Testis (tissue), 3 donors: Measurements from ENCODE around the gene EHMT1. TPM values are rescaled to one million over a fixed set of nuclear protein-coding genes. Genes with fewer than 3 reads are reported as not detected.

Source experiments
- DNase-seq: peaks from one replicate; pipeline ENCODE4 v3.0.0-alpha.2; 2019
- H3K27ac ChIP-seq, 2 donors: fragments of 200-600 bp; sonication (generic); one replicate each; pipeline ENCODE4 v1.5.1; 2019
- H3K27me3 ChIP-seq: fragments of 200-600 bp; sonication (generic); one replicate; pipeline ENCODE4 v1.5.1; 2019
- H3K36me3 ChIP-seq: fragments of 200-600 bp; sonication (generic); one replicate; pipeline ENCODE4 v1.5.1; 2017; ENCODE audit warnings: low read depth; ENCODE audit errors: missing control alignments
- H3K4me1 ChIP-seq: fragments of 200-600 bp; sonication (generic); one replicate; pipeline ENCODE4 v1.5.1; 2019
- H3K4me3 ChIP-seq, 2 donors: fragments of 200-600 bp; sonication (generic); one replicate each; pipeline ENCODE4 v1.5.1; 2017 to 2019
- H3K9me3 ChIP-seq: fragments of 200-600 bp; sonication (generic); one replicate; pipeline ENCODE4 v1.5.1; 2017
- POLR2A ChIP-seq: fragments of 450-650 bp; IDR thresholded peaks from one replicate; pipeline ENCODE4 v1.6.1; 2017; ENCODE audit warnings: antibody characterized with exemption, mild to moderate bottlenecking, moderate library complexity
- WGBS, 2 donors: methylation state at CpG; one replicate each; pipeline ENCODE4 v1.1.5; 2018; 5-methylcytosine and 5-hydroxymethylcytosine counted together
- intact Hi-C: fragments of 100-400 bp; cut with DNase I; formaldehyde crosslinking; loops from one replicate; pipeline ENCODE4 v1.15.1; 2023; ENCODE audit warnings: low total_unique reads
- polyA plus RNA-seq: library from polyadenylated mRNA; stranded (reverse); fragments of 350-450 nt; fragmentation: Illumina TruSeq; extraction: RNeasy Lipid Tissue Mini Kit (QIAGEN cat#74804); gene quantifications from one replicate; pipeline ENCODE4 v1.2.3, GENCODE V29; 2014; ENCODE audit warnings: low read depth, low replicate concordance; ENCODE audit not compliant: insufficient read depth
- total RNA-seq, 2 donors: library from RNA; depleted of rRNA; stranded (reverse); fragments of >200 nt; gene quantifications; one replicate each; pipeline ENCODE4 v1.2.3, GENCODE V29; 2016
- TF ChIP-seq, protein P1 (sequence below), 3 experiments: fragments of 450-650 bp in 2 of 3; fragments of 200-600 bp in 1 of 3; sonication (generic) in 1 of 3; IDR thresholded peaks; one replicate each; pipeline ENCODE4 v1.5.1; 2016 to 2019; ENCODE audit warnings: antibody characterized with exemption in 3 of 3, mild to moderate bottlenecking in 2 of 3, moderate library complexity in 1 of 3

Gene EHMT1
- total and polyA plus RNA-seq, 3 donors from 2014 or later: 116 to 207 (median 193) TPM

DNA sequence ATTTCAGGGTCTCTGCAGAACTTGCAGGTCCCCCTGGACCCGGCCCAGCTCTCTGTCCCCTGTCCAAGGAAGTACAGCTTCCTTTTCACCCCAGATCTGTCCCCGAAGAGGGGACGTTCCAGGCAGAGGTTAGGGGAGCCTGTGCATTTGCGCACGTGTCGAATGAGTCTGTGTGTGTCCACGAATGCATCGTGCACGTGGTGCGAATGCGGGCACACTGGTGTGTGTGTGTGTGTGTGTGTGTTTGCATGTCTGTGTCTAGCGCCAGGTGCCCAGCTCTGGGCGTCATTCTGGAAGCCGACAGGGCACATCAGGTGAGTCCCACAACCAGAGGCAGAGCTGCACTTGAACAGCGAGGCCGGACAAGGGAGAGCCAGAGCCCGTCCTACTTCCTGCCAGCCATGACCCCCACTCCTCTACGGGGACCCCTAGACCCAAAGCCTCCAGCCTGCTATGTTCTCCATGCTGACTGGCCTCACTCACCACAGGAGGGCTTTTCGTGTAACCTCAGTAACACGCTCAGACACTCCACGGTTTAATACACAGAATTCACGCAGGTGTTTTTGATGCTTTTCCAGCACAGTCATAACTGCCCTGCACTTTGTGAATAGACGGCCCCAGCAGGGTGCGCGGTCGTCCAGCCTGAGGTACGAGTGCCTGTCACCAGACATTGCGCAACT, 217.5 kb downstream of the EHMT1 start:
- Histone ChIP-seq H3K27ac (no peak overlapping the region), H3K4me1 (no peaks in the 10 kb centered on the region), H3K27me3 (no peaks in the 10 kb centered on the region), H3K4me3 (no peak overlapping the region), H3K9me3 (no peaks in the 10 kb centered on the region), H3K36me3 (no peaks in the 10 kb centered on the region)
- 88 to 91% methylated on average over 27 to 28 of the region's 28 CpGs for WGBS, 2 donors
- TF ChIP-seq POLR2A: no peak
- TF ChIP-seq, protein P1, sequence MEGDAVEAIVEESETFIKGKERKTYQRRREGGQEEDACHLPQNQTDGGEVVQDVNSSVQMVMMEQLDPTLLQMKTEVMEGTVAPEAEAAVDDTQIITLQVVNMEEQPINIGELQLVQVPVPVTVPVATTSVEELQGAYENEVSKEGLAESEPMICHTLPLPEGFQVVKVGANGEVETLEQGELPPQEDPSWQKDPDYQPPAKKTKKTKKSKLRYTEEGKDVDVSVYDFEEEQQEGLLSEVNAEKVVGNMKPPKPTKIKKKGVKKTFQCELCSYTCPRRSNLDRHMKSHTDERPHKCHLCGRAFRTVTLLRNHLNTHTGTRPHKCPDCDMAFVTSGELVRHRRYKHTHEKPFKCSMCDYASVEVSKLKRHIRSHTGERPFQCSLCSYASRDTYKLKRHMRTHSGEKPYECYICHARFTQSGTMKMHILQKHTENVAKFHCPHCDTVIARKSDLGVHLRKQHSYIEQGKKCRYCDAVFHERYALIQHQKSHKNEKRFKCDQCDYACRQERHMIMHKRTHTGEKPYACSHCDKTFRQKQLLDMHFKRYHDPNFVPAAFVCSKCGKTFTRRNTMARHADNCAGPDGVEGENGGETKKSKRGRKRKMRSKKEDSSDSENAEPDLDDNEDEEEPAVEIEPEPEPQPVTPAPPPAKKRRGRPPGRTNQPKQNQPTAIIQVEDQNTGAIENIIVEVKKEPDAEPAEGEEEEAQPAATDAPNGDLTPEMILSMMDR (IDR thresholded peaks at IDR 0.05): no peak
- no peak for DNase-seq
- intact Hi-C loops: no loop called here

- Histone ChIP-seq H3K4me3 (no peak overlapping the region), H3K36me3 (no peaks in the 10 kb centered on the region), H3K27ac (no peak overlapping the region), H3K27me3 (no peaks in the 10 kb centered on the region), H3K4me1 (no peaks in the 10 kb centered on the region), H3K9me3 (no peaks in the 10 kb centered on the region)
- DNase-seq: no peak
- WGBS, 2 donors: 80 to 100% methylated on average over 1 to 12 of the region's 12 CpGs
- intact Hi-C loops: no loop called here
- TF ChIP-seq, protein P1 (IDR thresholded peaks at IDR 0.05): no peak
- no peak for TF ChIP-seq POLR2A
Measured at GRCh38 chr9:137836831-137837241, 218.0 kb downstream of the EHMT1 start.

GRCh38 chr9:137837345-137838278, 218.8 kb downstream of the EHMT1 start:
- intact Hi-C loops: no loop called here
- Histone ChIP-seq H3K27me3 (no peaks in the 10 kb centered on the region), H3K27ac (no peak overlapping the region), H3K9me3 (no peaks in the 10 kb centered on the region), H3K4me3 (no peak overlapping the region), H3K4me1 (no peaks in the 10 kb centered on the region), H3K36me3 (no peaks in the 10 kb centered on the region)
- TF ChIP-seq, protein P1 (IDR thresholded peaks at IDR 0.05): no peak
- TF ChIP-seq POLR2A: no peak
- 89 to 92% methylated on average over 3 to 18 of the region's 20 CpGs for WGBS, 2 donors
- DNase-seq: no peak

DNA sequence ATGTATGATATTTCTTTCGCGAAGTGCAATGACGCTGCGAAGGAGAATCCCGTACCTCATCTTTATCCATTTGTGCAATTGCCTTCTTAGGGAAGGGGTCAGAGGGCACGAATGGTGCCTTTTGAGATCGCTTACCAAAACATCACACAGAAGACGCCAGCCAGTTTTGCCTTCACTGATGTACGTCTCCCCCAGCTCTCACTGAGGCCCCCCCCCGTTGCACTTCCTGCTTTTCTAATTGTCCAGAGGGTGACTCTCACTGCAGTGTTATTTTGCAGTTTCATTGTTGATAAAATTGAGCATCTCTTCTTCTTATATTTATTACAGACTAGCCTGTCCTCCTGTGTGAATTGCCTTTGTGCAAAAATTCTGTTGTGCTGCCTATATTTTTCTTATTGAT, 219.8 kb downstream of the EHMT1 start:
- Histone ChIP-seq H3K27me3 (no peaks in the 10 kb centered on the region), H3K4me3 (no peak overlapping the region), H3K4me1 (no peaks in the 10 kb centered on the region), H3K27ac (no peak overlapping the region), H3K36me3 (no peaks in the 10 kb centered on the region), H3K9me3 (no peaks in the 10 kb centered on the region)
- TF ChIP-seq POLR2A: no peak
- TF ChIP-seq, protein P1 (IDR thresholded peaks at IDR 0.05): no peak
- DNase-seq: no peak
- intact Hi-C loops: no loop called here
- 91 to 96% methylated on average over 10 of the region's 10 CpGs for WGBS, 2 donors
